NCI-H2029 treated with DMSO at 0.1 percent for 48 hours (cell line): ENCODE data around the gene DPF1.
"Not testable (repeated sequence)": the region's sequence is repeated elsewhere in the genome, so short reads cannot be mapped to it uniquely, and the experiment has no call there.

Experiments used
- DNase-seq: peaks from one replicate; lab custom pipeline; 2025; lab: John Stamatoyannopoulos, UW

DPF1 gene

GRCh38 chr19:38224014-38224862 is at the start of gene DPF1:
DPF1 (minus strand) TSS chr19:38224222; CDS start chr19:38224142, 80 bp downstream.
- DNase-seq = no peak

- DNase-seq = no peak
Measured at GRCh38 chr19:38273499-38273898, 49.5 kb upstream of the DPF1 start.

GRCh38 chr19:38270587-38271167 is 46.7 kb upstream of the DPF1 start:
- DNase-seq = no peak

GRCh38 chr19:38268539-38268938 is 44.5 kb upstream of the DPF1 start:
- DNase-seq = no peak

GRCh38 chr19:38267761-38268483 is 43.9 kb upstream of the DPF1 start:
- no peak for DNase-seq

- DNase-seq = no peak
Measured at GRCh38 chr19:38266981-38267597, 43.1 kb upstream of the DPF1 start.

- DNase-seq = peak; percentile 37
Measured at GRCh38 chr19:38265921-38266429, 42.0 kb upstream of the DPF1 start.

- DNase-seq = no peak
Measured at GRCh38 chr19:38265213-38265861, 41.3 kb upstream of the DPF1 start.

- DNase-seq = no peak
Measured at GRCh38 chr19:38264486-38265212, 40.6 kb upstream of the DPF1 start, which contains the start of gene SPINT2. SPINT2 (plus strand) TSS chr19:38264573; CDS start chr19:38264893, 320 bp downstream.

- peak; percentile 95 for DNase-seq
Measured at GRCh38 chr19:38263689-38264485, 39.9 kb upstream of the DPF1 start.

- no peak for DNase-seq
Measured at GRCh38 chr19:38262585-38263268, 38.7 kb upstream of the DPF1 start.

GRCh38 chr19:38261942-38262341 is 37.9 kb upstream of the DPF1 start:
- DNase-seq = not testable (repeated sequence)

- no peak for DNase-seq
Measured at GRCh38 chr19:38255383-38256014, 31.5 kb upstream of the DPF1 start.

- no peak for DNase-seq
Measured at GRCh38 chr19:38253788-38254187, 29.8 kb upstream of the DPF1 start.

- DNase-seq = no peak
Measured at GRCh38 chr19:38252941-38253691, 29.1 kb upstream of the DPF1 start.

GRCh38 chr19:38252385-38252784 is 28.4 kb upstream of the DPF1 start:
- no peak for DNase-seq

GRCh38 chr19:38251564-38252051 is 27.6 kb upstream of the DPF1 start:
- DNase-seq = no peak
